Keratinocyte (primary cell): ENCODE measurements around the gene NDUFV1. TPM values are rescaled to one million over a fixed set of nuclear protein-coding genes. Genes with fewer than 3 reads are reported as not detected.
A peak's percentile ranks its signal among the peaks of the same experiment; 100 is the strongest.

Source experiments
- DNase-seq: peaks from one replicate; pipeline ENCODE4 v3.0.0-alpha.2; 2011; ENCODE audit warnings: low read depth, missing footprints, low spot score
- FAIRE-seq: peaks from 2 replicates; lab custom pipeline; 2011; peaks lifted over from hg19 to GRCh38; lab: Jason Lieb, UNC
- H2AFZ ChIP-seq: 2 replicates; pipeline ENCODE4 v1.6.0; 2012; ENCODE audit warnings: low read length, control low read depth, inconsistent platforms; ENCODE audit not compliant: control insufficient read depth
- H3K27ac ChIP-seq: 2 replicates; pipeline ENCODE4 v1.5.1; 2011; ENCODE audit warnings: low read length; ENCODE audit not compliant: control insufficient read depth, insufficient read depth
- H3K27me3 ChIP-seq: 3 replicates; pipeline ENCODE4 v1.6.0; 2011; ENCODE audit warnings: low read length; ENCODE audit not compliant: control insufficient read depth, insufficient read depth; ENCODE audit errors: extremely low read depth
- H3K36me3 ChIP-seq, 2 experiments: 2 replicates in 1 of 2; 3 replicates in 1 of 2; pipeline ENCODE4 v1.5.1; 2011; ENCODE audit warnings: low read length in 2 of 2, mild to moderate bottlenecking in 1 of 2; ENCODE audit not compliant: control insufficient read depth in 2 of 2, insufficient read depth in 2 of 2; ENCODE audit errors: extremely low read depth in 1 of 2
- H3K4me1 ChIP-seq: 3 replicates; pipeline ENCODE4 v1.5.1; 2011; ENCODE audit warnings: low read length; ENCODE audit not compliant: control insufficient read depth, insufficient read depth; ENCODE audit errors: extremely low read depth
- H3K4me2 ChIP-seq: 3 replicates; pipeline ENCODE4 v1.6.0; 2011; ENCODE audit warnings: low read depth, low read length; ENCODE audit not compliant: control insufficient read depth, insufficient read depth; ENCODE audit errors: extremely low read depth
- H3K4me3 ChIP-seq, 3 experiments: fragments of 200-600 bp in 1 of 3; sonication (generic) in 1 of 3; 2 replicates in 2 of 3; 3 replicates in 1 of 3; pipeline ENCODE4 v1.5.1; 2011 to 2016; ENCODE audit warnings: low read length in 3 of 3, mild to moderate bottlenecking in 3 of 3, control low read depth in 2 of 3, inconsistent platforms in 1 of 3, low read depth in 1 of 3, mixed read lengths in 1 of 3, mixed run types in 1 of 3, moderate library complexity in 1 of 3; ENCODE audit not compliant: control insufficient read depth in 2 of 3, insufficient read depth in 2 of 3; ENCODE audit errors: extremely low read depth in 1 of 3
- H3K79me2 ChIP-seq: 2 replicates; pipeline ENCODE4 v1.6.0; 2012; ENCODE audit warnings: low read length; ENCODE audit not compliant: control insufficient read depth, insufficient read depth
- H3K9ac ChIP-seq: 3 replicates; pipeline ENCODE4 v1.6.0; 2011; ENCODE audit warnings: low read length; ENCODE audit not compliant: control insufficient read depth, insufficient read depth; ENCODE audit errors: extremely low read depth
- H3K9me1 ChIP-seq: 3 replicates; pipeline ENCODE4 v1.6.0; 2011; ENCODE audit warnings: low read length; ENCODE audit not compliant: control insufficient read depth, insufficient read depth; ENCODE audit errors: extremely low read depth
- H3K9me3 ChIP-seq: 2 replicates; pipeline ENCODE4 v1.5.1; 2012; ENCODE audit warnings: low read depth, low read length; ENCODE audit not compliant: control insufficient read depth
- H4K20me1 ChIP-seq: 3 replicates; pipeline ENCODE4 v1.6.0; 2011; ENCODE audit warnings: low read length; ENCODE audit not compliant: control insufficient read depth, insufficient read depth; ENCODE audit errors: extremely low read depth
- CTCF ChIP-seq, 3 experiments: IDR thresholded peaks in 1 of 3; conservative IDR thresholded peaks in 1 of 3; optimal IDR thresholded peaks in 1 of 3; 2 replicates in 2 of 3; 3 replicates in 1 of 3; pipeline versions ENCODE3 to v1.5.1; 2011; ENCODE audit warnings: low read length in 3 of 3, mild to moderate bottlenecking in 3 of 3, moderate library complexity in 2 of 3, control low read depth in 1 of 3, inconsistent platforms in 1 of 3; ENCODE audit not compliant: insufficient read depth in 2 of 3; ENCODE audit errors: extremely low read depth in 1 of 3
- EZH2 ChIP-seq: IDR thresholded peaks from one replicate; pipeline ENCODE4 v1.6.1; 2012; ENCODE audit warnings: inconsistent platforms, mild to moderate bottlenecking, low read length, moderate library complexity
- dilution Hi-C: fragments of 300-500 bp; cut with MboI; formaldehyde crosslinking; loops from one replicate; pipeline ENCODE4 v1.7.0; 2020; ENCODE audit warnings: low sequenced_read_pairs; ENCODE audit not compliant: extremely low pct_ligation_motif_present
- polyA plus RNA-seq, 5 experiments: library from polyadenylated mRNA; depleted of rRNA in 3 of 5; stranded (reverse) in 3 of 5; stranded (forward) in 1 of 5; unstranded in 1 of 5; fragments of >200 nt; gene quantifications; 1 replicate in 1 of 5; 2 replicates in 3 of 5; 3 replicates in 1 of 5; pipeline versions ENCODE4 v1.2.1 to v1.2.3, GENCODE V29; 2011 to 2012; ENCODE audit warnings: missing spikeins in 2 of 5, low read depth in 1 of 5, low replicate concordance in 1 of 5

The NDUFV1 gene
- polyA plus RNA-seq, 1 donor (not counting 4 experiments of a cell fraction or from before 2014, with no cell fraction given): 102 TPM

- Histone ChIP-seq H3K79me2 (no peaks in the 10 kb centered on the region), H3K4me2 (no peak overlapping the region), H3K9me3 (no peaks in the 10 kb centered on the region), H3K4me1 (peaks cover 4% of the 10 kb centered on the region), H3K9me1 (no peaks in the 10 kb centered on the region), H3K4me3 (no peak overlapping the region), H3K36me3 (no peaks in the 10 kb centered on the region), H3K27ac (no peak overlapping the region), H3K27me3 (peaks cover 11% of the 10 kb centered on the region), H4K20me1 (no peaks in the 10 kb centered on the region), H3K9ac (no peak overlapping the region), H2AFZ (no peak overlapping the region)
- DNase-seq (no peak), FAIRE-seq (no peak)
- TF ChIP-seq CTCF (optimal IDR thresholded peaks at IDR 0.05 in 1 of 3, IDR thresholded peaks at IDR 0.05 in 1 of 3, conservative IDR thresholded peaks at IDR 0.05 in 1 of 3; ENCODE audit: extremely low read depth in 1 of 3, insufficient read depth in 2 of 3, low read length in 3 of 3) (peak; percentile 50 to 90 (median 89)), EZH2 (no peak)
- dilution Hi-C loops: no loop called here
Measured at GRCh38 chr11:67640021-67640757, 33.5 kb downstream of the NDUFV1 start.

- Histone ChIP-seq H3K9me1 (no peaks in the 10 kb centered on the region), H3K27me3 (peaks cover 11% of the 10 kb centered on the region), H3K9ac (no peak overlapping the region), H2AFZ (no peak overlapping the region), H3K27ac (no peak overlapping the region), H3K4me2 (no peak overlapping the region), H3K4me3 (no peak overlapping the region), H3K36me3 (no peaks in the 10 kb centered on the region), H3K9me3 (no peaks in the 10 kb centered on the region), H3K4me1 (peaks cover 4% of the 10 kb centered on the region), H4K20me1 (no peaks in the 10 kb centered on the region), H3K79me2 (no peaks in the 10 kb centered on the region)
- DNase-seq (no peak), FAIRE-seq (no peak)
- TF ChIP-seq CTCF (optimal IDR thresholded peaks at IDR 0.05 in 1 of 3, IDR thresholded peaks at IDR 0.05 in 1 of 3, conservative IDR thresholded peaks at IDR 0.05 in 1 of 3; ENCODE audit: extremely low read depth in 1 of 3, insufficient read depth in 2 of 3, low read length in 3 of 3) (no peak), EZH2 (no peak)
- dilution Hi-C loops: no loop called here
Measured at GRCh38 chr11:67640758-67641337, 34.1 kb downstream of the NDUFV1 start.
